Calu3 (cell line): ENCODE results near the gene COL4A6. TPM values are rescaled to one million over a fixed set of nuclear protein-coding genes. Genes with fewer than 3 reads are reported as not detected.

ENCODE experiments used
- BruUV-seq: library from RNA; stranded (reverse); fragments of 400-500 nt; replicated peaks from 2 replicates; lab custom pipeline; 2021; lab: Mats Ljungman, UMichigan
- CTCF ChIA-PET: fragments of 300-600 bp; sonication (Branson Sonifier 250); formaldehyde crosslinking; loops from one replicate; lab custom pipeline; 2022; ENCODE audit warnings: antibody characterized with exemption; lab: Charles Lee
- DNase-seq: peaks from one replicate; pipeline ENCODE4 v3.0.0; 2022
- H3K27ac Mint-ChIP-seq: one replicate; pipeline ENCODE4 v1.8.0; 2022; ENCODE audit warnings: mixed read lengths; ENCODE audit not compliant: unreplicated experiment
- H3K27me3 Mint-ChIP-seq: one replicate; pipeline ENCODE4 v1.8.0; 2022; ENCODE audit warnings: mixed read lengths; ENCODE audit not compliant: unreplicated experiment
- H3K36me3 Mint-ChIP-seq: one replicate; pipeline ENCODE4 v1.8.0; 2022; ENCODE audit warnings: mild to moderate bottlenecking, moderate library complexity, mixed read lengths; ENCODE audit not compliant: insufficient read depth, unreplicated experiment
- H3K4me1 Mint-ChIP-seq: one replicate; pipeline ENCODE4 v1.8.0; 2022; ENCODE audit warnings: mild to moderate bottlenecking, low read depth, mixed read lengths; ENCODE audit not compliant: unreplicated experiment
- H3K4me3 Mint-ChIP-seq: one replicate; pipeline ENCODE4 v1.8.0; 2022; ENCODE audit warnings: mild to moderate bottlenecking, low read depth, moderate library complexity, mixed read lengths; ENCODE audit not compliant: unreplicated experiment
- H3K9me3 Mint-ChIP-seq: one replicate; pipeline ENCODE4 v1.8.0; 2022; ENCODE audit warnings: low read depth, mixed read lengths; ENCODE audit not compliant: unreplicated experiment
- CTCF ChIP-seq: fragments of 200-600 bp; IDR thresholded peaks from one replicate; pipeline ENCODE4 v1.8.0; 2022; ENCODE audit warnings: antibody characterized with exemption; ENCODE audit not compliant: unreplicated experiment
- intact Hi-C: fragments of 100-400 bp; cut with micrococcal nuclease; formaldehyde crosslinking; loops from one replicate; pipeline ENCODE4 v1.10.0; 2022; ENCODE audit not compliant: unreplicated experiment
- total RNA-seq: library from RNA; stranded (reverse); gene quantifications from 2 replicates; pipeline ENCODE4 v1.2.3, GENCODE V29; 2022

Gene COL4A6
- total RNA-seq, 1 experiment from 2014 or later, result 0.31 TPM

- BruUV-seq, result no TSS peak
- intact Hi-C loops, result loop anchor here (1.0 kb wide), 1 partner anchor 79 kb away; no protein-coding TSS in a partner anchor
- DNase-seq, result no peak
- peaks cover 22% of the 10 kb centered on the region for H3K4me1 Mint-ChIP-seq
- CTCF ChIA-PET, result interaction anchor here (0.8 to 1.6 kb wide), 3 partner anchors 79 to 404 kb away, joined by 3 to 17 read pairs (median 5); no protein-coding TSS in a partner anchor
- TF ChIP-seq CTCF, result no peak
- no peaks in the 10 kb centered on the region for H3K9me3 Mint-ChIP-seq
- H3K27me3 Mint-ChIP-seq, result no peaks in the 10 kb centered on the region
- H3K27ac Mint-ChIP-seq, result no peak overlapping the region
- no peaks in the 10 kb centered on the region for H3K36me3 Mint-ChIP-seq
- no peak overlapping the region for H3K4me3 Mint-ChIP-seq
These were observed 134.5 kb downstream of the COL4A6 start for GRCh38 chrX:108303682-108304081.

- DNase-seq, result no peak
- Mint-ChIP-seq H3K4me3 (no peak overlapping the region), H3K4me1 (peaks cover 15% of the 10 kb centered on the region), H3K27ac (no peak overlapping the region), H3K9me3 (no peaks in the 10 kb centered on the region), H3K36me3 (no peaks in the 10 kb centered on the region), H3K27me3 (no peaks in the 10 kb centered on the region)
- CTCF ChIA-PET, result interaction anchor here (1.4 kb wide), 1 partner anchor 75 kb away, joined by 17 read pairs; no protein-coding TSS in a partner anchor
- no peak for TF ChIP-seq CTCF
- intact Hi-C loops, result no loop called here
- no TSS peak for BruUV-seq
These were observed 138.5 kb downstream of the COL4A6 start for GRCh38 chrX:108299704-108300103.

- H3K36me3 Mint-ChIP-seq, result no peaks in the 10 kb centered on the region
- no peak overlapping the region for H3K4me3 Mint-ChIP-seq
- no peak for DNase-seq
- peaks cover 15% of the 10 kb centered on the region for H3K4me1 Mint-ChIP-seq
- no peak for TF ChIP-seq CTCF
- H3K9me3 Mint-ChIP-seq, result no peaks in the 10 kb centered on the region
- intact Hi-C loops, result no loop called here
- no TSS peak for BruUV-seq
- H3K27ac Mint-ChIP-seq, result no peak overlapping the region
- H3K27me3 Mint-ChIP-seq, result no peaks in the 10 kb centered on the region
- CTCF ChIA-PET, result interaction anchor here (1.4 kb wide), 1 partner anchor 74 kb away, joined by 17 read pairs; no protein-coding TSS in a partner anchor
These were observed 139.1 kb downstream of the COL4A6 start for GRCh38 chrX:108299101-108299591.

- CTCF ChIA-PET, result no interaction called here
- no TSS peak for BruUV-seq
- Mint-ChIP-seq H3K4me1 (peaks cover 13% of the 10 kb centered on the region), H3K27ac (no peak overlapping the region), H3K4me3 (no peak overlapping the region), H3K36me3 (no peaks in the 10 kb centered on the region), H3K9me3 (no peaks in the 10 kb centered on the region), H3K27me3 (no peaks in the 10 kb centered on the region)
- no peak for DNase-seq
- no peak for TF ChIP-seq CTCF
- intact Hi-C loops, result no loop called here
These were observed 140.0 kb downstream of the COL4A6 start for GRCh38 chrX:108298165-108298602.
